ENCODE data around the gene FGFR4.
"Not testable (repeated sequence)": the region's sequence is repeated elsewhere in the genome, so short reads cannot be mapped to it uniquely, and the experiment has no call there.

FGFR4 gene

GRCh38 chr5:177086654-177087397 lies at the start of gene FGFR4:
Gene FGFR4 (plus strand): TSS chr5:177086915. CDS start chr5:177089603, 2,688 bp downstream.
- peak; percentile 84 for DNase-seq (ENCODE audit: low spot score)

DNA sequence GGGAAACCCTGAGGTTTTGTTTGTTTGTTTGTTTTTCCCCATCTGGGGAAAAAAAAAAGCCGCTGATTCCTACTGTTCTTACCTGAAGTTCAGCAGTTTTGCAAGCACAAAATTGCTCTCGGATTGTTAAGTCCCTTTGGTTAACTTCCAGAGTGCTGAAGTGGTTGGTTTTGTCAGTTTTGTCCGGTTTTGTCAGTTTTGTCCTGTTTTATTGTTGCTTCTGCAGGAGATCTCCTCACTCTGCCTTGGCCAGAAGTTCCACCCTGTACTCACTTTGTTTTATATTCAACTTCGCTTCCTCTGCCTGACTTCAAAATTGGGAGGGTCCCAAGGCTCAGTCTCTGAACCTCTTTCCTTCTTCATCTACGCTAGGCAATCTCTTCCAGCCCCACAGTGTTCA lies 49.8 kb upstream of the FGFR4 start:
- no peak for DNase-seq (ENCODE audit: low spot score)

- no peak for DNase-seq (ENCODE audit: low spot score)
Measured at GRCh38 chr5:177040814-177041420, 45.8 kb upstream of the FGFR4 start.

GRCh38 chr5:177041936-177042335 lies 44.8 kb upstream of the FGFR4 start:
- no peak for DNase-seq (ENCODE audit: low spot score)

DNA sequence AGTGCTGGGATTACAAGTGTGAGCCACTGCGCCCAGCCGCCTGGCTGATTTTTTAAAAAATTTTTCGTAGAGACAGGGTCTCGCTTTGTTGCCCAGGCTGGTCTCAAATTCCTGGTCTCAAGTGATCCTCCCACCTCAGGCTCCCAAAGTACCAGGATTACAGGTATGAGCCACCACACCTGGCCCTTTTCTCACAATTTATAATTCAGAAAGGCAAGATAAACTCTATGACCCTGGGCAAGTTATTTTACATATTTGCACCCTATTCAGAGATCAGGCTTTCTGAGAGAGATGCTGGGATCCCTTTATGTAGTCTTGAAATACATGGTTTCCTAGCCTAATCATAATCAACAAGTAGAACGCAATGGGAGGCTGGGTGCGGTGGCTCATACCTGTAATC lies 43.6 kb upstream of the FGFR4 start:
- no peak for DNase-seq (ENCODE audit: low spot score)

- DNase-seq (ENCODE audit: low spot score), result no peak
Measured at GRCh38 chr5:177043958-177044357, 42.8 kb upstream of the FGFR4 start.

GRCh38 chr5:177044641-177045040 lies 42.1 kb upstream of the FGFR4 start:
- DNase-seq (ENCODE audit: low spot score), result no peak

DNA sequence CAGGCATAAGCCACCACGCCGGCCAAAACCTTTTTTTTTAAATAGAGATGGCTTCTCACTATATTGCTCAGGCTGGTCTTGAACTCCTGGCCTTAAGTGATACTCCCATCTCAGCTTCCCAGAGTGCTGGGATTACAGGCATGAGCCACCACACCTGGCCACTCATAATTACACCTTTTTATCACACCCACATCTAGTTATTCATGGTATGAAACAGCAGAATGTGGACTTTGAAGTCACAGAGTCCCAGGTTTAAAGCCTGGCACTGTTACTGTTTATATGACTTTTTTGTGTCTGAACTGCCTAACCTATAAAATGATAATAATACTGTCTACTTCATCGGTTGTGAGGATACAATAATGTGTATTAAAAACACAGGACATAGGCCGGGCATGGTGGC lies 41.1 kb upstream of the FGFR4 start:
- no peak for DNase-seq (ENCODE audit: low spot score)

DNA sequence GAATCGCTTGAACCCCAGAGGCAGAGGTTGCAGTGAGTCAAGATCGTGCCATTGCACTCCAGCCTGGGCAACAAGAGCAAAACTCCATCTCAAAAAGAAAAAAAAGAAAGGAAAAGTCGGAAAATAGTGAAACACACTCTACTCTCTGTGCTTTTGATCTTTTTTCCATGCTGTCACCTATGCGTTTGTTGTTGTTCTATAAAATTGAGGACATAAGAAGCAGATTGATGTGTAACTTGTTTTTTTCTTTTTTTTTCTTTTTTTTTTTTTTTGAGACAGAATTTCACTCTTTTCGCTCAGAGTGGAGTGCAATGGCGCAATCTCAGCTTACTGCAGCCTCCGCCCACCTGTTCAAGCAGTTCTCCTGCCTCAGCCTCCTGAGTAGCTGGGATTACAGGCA lies 38.2 kb upstream of the FGFR4 start:
- DNase-seq (ENCODE audit: low spot score), result not testable (repeated sequence)

DNA sequence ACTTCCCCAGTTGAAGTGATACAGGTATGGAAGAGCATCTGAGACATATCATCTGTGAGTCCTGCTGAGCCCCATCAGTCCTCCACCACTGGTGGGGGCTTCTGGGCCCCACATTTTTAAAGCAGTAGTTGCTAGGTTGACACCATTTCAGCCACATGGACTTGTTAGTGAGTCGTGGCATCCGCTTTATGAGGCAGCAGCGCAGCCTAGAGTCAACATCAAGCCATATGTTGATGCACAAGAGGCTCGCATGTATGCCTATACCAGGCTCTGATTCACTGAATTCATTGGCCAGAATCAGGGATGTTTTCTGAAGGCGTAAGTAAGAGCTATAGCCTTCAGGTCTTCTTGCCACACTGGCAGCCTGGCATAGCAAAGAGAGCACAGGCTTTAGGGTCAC lies 37.4 kb upstream of the FGFR4 start:
- no peak for DNase-seq (ENCODE audit: low spot score)

DNA sequence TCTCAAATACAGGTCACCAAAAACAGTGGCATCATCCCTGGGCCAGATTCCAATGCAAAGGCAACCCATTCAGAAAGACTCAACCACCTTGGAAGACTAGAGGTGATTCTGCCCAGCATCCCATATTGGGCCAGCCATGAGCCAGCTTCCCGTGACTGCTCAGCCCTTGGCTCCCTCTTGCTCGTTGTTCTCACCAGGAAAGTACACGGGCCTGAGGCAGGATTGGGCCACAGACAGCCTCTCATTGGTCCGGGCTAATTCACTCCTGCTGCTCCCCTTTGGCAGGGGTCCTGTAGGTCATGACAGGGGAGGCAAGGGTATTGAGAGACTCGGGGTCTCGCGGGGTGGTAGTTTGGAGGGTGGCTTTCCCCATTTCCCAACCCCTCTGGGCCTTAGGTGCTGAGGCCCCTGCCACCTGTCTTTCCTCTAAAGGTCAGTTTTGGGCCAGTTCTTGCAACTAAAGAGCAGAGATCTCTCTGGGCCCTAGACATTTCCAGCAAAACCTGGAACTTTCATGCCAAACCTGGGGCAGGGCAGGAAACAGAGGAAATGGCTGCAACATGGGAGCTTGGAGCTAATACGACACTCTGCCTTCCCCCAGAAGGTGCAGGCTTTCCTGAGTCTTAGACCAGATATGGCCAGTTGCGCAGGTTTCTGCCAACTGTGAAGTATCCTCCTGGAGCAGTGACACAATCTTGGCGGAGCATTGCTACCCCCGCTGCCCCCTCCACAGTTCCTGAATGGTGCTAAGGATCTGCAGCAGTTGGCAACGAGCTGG lies 22.0 kb upstream of the FGFR4 start:
- no peak for DNase-seq (ENCODE audit: low spot score)

- DNase-seq (ENCODE audit: low spot score), result no peak
Measured at GRCh38 chr5:177065491-177065890, 21.2 kb upstream of the FGFR4 start.

DNA sequence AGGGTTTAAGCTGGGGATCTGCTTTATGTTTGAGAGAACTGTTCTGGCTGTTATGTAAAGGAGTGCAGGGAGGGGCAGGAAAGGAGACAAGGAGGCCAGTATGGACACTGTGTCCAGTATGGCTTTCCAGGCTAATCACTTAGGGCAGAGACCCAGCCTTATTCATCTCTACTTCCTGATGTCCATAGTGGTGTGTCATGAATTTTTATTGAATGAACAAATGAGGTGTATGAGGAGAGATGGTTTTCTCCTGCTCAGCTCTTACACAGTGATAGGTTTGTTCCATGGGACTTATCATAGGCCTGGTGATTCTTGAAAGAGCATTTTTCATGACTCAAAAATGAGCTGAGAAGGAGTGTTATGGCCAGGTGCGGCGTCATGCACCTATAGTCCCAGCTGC lies 20.5 kb upstream of the FGFR4 start:
- no peak for DNase-seq (ENCODE audit: low spot score)

GRCh38 chr5:177067503-177067902 lies 19.2 kb upstream of the FGFR4 start:
- DNase-seq (ENCODE audit: low spot score), result no peak

DNA sequence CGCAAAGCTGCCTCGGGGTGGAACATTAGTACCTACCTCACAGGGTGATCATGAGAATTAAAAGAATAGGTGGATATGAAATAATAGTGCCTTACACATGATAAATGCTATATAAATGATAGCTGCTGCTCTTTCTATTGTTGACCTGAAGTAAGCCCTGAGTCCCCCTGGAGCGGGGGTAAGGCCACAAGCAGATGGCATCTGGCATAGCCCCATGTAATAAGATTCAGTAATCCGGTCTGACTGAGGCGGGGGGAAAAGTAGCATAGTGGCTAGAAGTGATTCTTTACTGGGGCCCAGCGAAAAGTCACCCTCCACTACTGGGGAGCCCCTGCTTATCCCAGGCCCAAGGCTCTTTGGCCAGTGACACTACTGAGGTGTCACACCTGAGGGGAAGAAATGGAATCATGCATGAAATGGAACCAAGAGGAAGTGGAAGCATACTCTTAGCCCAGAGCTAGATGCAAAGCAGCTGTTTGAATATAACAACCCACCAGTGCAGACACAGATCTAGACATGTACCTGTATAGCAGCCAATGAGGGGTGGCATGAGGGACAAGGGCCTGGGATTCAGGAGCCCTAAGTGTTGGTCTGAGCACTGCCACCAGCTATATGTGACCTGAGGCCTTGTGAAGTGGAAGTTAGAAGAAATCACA lies 16.1 kb upstream of the FGFR4 start:
- DNase-seq (ENCODE audit: low spot score), result peak; percentile 47

- DNase-seq (ENCODE audit: low spot score), result peak; percentile 95
Measured at GRCh38 chr5:177071666-177072385, 14.9 kb upstream of the FGFR4 start.

DNA sequence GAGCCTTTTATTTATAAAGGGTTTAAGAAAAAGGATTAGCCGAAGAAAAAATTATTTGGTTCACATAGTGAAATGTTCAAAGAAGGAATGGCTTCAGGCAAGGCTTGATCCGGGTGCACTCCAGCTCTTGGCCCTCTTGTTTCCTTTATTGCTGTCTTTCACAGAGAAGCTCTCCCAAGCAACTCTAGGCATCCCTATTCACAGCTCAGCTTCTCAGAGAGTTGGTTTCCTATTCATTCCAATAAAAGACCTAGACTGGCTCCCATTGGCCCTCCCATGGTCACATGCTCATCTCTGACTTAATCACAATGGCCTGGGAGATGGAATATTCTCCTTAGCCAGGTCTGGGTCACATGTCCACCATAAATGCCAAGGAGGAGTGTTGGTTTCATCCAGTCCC lies 9.4 kb upstream of the FGFR4 start:
- DNase-seq (ENCODE audit: low spot score), result no peak

DNA sequence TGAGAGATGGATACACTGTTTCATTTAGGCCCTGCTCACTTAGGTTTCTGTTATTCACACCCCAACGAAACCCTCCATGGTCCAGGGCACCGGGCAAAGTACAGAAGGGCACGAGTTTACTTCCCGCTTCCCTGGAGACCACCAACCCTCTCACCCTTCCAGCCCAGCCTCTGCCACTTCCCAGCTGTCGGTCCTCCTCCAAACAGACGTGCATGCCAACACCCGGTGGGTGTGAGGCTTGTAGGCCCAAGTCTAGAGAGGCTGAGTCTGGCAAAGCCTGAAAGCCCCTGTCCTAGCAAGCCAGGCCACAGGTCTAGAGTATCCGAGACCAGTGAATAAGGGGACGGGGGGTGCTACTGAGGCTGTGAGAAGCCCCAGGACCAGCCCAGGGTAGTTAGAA lies 7.1 kb upstream of the FGFR4 start:
- DNase-seq (ENCODE audit: low spot score), result no peak

DNA sequence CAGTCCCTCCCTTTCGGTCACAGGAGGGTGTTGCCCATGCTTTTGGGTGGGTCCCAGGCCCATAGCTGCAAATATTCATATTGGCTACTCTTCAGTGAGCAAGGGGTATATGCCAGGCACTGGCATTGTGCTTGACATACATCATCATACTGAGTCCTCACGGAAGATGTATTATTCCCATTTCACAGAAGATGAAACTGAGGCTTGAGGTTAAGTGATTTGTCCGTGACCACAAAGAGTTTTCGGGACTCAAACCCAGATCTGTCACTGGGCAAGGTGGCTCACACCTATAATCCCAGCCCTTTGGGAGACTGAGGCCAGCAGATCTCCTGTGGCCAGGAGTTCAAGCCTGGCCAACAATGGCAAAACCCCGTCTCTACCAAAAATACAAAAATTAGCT lies 6.5 kb upstream of the FGFR4 start:
- DNase-seq (ENCODE audit: low spot score), result no peak

GRCh38 chr5:177081859-177082258 lies 4.9 kb upstream of the FGFR4 start:
- DNase-seq (ENCODE audit: low spot score), result no peak

DNA sequence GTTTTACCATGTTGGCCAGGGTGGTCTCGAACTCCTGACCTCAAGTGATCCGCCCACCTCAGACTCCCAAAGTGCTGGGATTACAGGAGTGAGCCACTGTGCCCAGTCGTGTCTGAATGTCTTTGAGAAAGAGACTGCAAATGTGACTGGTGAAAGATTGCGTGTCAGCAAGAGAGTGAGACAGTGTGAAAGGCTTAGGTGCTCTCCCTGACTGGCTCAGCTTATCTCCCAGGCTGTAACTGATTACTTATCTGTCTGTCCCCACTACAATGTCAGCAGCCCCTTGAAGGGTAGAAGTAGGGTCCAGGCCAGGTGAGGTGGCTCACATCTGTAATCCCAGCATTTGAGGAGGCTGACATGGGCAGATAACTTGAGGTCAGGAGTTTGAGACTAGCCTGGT lies 3.4 kb upstream of the FGFR4 start:
- DNase-seq (ENCODE audit: low spot score), result no peak

GRCh38 chr5:177084175-177084574 lies 2.5 kb upstream of the FGFR4 start:
- no peak for DNase-seq (ENCODE audit: low spot score)
